Measurements from ENCODE around the gene FHL1.
"Not testable (repeated sequence)": the region's sequence is repeated elsewhere in the genome, so short reads cannot be mapped to it uniquely, and the experiment has no call there.

FHL1 gene

DNA sequence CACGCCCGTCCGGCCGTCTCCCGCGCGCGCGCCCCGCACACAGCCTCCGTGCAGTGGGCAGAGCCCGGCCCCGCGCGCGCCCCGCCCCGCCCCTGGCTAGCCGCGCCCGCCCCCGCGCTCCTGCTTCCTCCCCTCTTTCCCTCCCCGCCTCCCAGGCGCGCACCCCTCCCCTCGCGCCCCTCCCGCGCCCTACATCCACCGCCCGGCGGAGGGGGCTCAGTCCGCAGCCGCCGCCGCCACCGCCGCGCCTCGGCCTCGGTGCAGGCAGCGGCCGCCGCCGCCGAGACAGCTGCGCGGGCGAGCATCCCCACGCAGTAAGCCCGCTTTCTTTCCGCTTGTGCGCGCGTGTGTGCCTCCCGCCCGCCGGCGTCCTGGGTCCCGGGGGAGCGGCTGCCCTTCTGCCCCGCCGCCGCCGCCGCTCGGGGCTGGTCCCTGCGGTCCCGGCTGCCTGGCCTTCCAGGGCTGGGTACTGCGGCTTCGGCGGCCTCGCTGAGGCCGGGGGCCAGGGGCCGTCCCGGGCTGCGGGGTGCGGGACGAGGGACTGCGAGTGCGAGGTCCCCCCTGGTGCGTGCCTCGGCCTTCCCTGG lies at the start of gene FHL1:
FHL1 (plus strand) TSS at position 219 of the 587 bp plus-strand sequence.
- peak in 3 of 4 experiments; percentile 19 to 48 (median 29) for DNase-seq (ENCODE audit: low read depth in 4 of 4, low spot score in 1 of 4)

DNA sequence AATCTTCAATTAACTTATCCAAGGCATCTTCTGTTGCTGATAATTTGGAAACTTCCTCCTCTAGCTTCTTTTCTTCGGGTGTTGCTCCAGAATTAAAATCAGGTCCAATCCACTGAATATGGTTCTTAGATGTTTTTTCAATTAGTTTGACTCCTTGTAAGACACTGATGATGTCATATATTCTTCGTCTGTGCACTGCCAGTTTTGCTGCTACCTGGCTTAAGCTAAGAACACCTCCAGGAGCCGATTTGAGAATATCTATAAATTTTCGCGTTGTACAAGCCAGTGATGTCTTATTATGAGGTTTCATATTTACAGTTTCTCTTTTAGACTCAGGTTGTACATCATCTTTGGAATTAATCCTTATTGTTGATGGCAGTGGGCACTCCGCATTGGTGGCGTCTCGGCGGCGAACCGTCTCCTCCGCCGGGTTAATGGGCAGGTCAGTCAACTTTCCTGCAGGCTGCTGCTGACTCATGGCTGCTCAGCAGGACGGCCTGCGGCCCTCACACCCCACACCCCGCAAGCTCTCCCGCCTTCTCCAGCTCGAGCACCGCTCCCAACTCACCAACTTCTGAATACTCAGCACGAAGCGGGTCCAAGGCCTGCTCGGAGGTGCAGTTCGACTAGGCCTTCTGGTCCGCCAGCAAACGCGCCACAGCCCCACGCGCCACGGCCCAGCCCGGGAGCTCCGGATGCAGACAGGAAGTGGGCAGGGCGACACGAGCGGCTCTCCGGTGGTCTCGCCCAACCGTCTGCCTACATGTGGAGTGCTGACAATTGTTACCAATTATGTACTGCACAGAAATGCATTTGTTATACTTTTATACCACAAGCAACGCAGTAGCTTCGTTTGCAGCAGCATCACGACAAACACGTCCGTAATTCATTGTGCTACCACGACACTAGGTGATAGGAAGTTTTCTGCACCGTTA lies 49.2 kb upstream of the FHL1 start:
- DNase-seq (ENCODE audit: low read depth in 4 of 4, low spot score in 1 of 4), result no peak

DNA sequence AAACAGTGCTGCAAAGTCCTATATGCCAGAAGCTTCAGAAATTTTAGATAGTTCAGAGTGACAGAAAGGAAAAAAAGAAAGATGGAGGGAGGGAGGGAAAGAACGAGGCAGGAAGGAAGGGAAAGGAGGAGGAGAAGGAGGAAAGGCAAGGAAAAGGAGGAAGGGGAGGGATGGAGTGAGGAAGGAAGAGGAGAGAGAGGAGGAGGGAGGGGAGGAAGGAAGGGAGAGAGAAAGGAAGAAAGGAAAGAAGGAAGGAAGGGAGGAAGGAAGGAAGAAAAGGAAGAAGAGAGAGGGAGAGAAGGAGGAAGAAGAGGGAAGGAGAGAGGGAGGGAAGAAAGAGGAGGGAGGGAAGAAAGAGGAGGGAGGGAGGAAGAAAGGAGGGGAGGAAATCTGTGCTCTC lies 42.4 kb upstream of the FHL1 start:
- DNase-seq (ENCODE audit: low read depth in 4 of 4, low spot score in 1 of 4), result no peak

DNA sequence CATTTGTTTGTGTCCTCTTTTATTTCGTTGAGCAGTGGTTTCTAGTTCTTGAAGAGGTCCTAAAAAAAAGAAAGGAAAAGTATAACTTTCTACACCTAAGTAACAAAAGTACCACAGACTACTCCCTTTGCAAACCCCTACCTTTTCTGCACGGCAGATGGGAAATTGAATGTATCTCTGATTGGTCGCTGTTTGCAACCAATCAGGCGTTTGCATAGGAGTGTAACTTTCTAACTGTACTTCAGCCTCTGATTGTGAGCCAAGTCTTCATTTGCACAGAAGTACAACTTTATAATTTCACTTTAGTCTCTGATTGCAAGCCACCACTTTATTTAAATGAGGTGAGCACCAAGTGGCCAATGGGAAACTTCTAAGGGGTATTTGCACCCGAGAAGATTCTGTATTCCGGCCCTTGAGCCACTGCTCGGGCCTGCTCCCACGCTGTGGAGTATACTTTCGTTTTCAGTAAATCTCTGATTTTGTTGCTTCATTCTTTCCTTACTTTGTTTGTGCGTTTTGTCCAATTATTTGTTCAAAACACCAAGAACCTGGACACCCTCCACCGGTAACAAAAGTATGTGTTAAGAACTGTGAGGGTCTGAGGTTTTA lies 40.3 kb upstream of the FHL1 start:
- DNase-seq (ENCODE audit: low read depth in 4 of 4, low spot score in 1 of 4), result no peak

DNA sequence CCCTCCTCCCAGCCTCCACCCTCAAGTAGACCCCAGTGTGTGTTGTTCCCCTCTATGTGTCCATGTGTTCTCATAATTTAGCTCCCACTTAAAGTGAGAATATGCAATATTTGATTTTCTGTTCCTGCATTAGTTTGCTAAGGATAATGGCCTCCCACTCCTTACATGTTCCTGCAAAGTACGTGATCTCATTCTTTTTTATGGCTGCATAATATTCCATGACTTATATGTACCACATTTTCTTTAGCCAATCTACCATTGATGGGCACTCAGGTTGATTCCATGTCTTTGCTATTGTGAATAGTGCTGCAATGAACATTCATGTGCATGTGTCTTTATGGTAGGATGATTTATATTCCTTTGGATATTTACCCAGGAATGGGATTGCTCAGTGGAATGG lies 38.4 kb upstream of the FHL1 start:
- not testable (repeated sequence) for DNase-seq (ENCODE audit: low read depth in 4 of 4, low spot score in 1 of 4)

DNA sequence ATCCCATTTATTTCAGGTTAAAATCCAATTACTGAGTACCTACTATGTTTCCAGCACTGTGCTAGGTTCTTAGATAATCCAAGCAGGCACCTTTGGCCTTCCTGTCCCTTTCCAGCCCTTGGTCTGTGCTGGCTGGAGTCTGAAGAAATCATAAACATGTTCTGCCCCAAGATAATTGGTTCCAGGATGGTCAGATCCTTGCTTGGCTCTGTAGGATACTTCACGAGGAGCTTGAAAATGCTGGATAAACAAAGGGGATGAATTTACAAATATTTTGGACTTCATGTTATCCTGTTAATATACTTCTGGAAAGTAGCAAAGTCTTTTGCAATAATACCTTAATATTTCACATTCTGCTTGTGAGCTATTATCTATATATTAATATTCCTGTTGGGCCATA lies 35.0 kb upstream of the FHL1 start:
- no peak for DNase-seq (ENCODE audit: low read depth in 4 of 4, low spot score in 1 of 4)

DNA sequence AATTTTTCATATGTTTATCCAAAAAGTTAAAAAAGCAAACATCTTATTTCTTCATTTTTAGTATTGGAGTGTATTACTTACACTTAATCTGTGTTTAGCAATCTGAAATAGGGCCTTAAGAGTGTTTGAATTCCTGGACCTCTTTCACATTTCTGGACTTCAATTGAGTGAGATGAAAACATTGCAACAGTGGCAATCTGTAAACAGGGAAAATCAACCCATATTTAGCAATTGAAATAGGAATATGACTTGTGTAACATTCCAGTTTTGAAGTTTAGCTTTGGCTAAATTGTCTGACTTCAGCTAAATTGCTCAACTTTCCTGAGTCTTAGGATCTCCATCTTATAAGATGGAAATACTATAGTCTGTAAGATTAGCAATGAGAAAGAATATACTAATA lies 34.6 kb upstream of the FHL1 start:
- DNase-seq (ENCODE audit: low read depth in 4 of 4, low spot score in 1 of 4), result no peak

DNA sequence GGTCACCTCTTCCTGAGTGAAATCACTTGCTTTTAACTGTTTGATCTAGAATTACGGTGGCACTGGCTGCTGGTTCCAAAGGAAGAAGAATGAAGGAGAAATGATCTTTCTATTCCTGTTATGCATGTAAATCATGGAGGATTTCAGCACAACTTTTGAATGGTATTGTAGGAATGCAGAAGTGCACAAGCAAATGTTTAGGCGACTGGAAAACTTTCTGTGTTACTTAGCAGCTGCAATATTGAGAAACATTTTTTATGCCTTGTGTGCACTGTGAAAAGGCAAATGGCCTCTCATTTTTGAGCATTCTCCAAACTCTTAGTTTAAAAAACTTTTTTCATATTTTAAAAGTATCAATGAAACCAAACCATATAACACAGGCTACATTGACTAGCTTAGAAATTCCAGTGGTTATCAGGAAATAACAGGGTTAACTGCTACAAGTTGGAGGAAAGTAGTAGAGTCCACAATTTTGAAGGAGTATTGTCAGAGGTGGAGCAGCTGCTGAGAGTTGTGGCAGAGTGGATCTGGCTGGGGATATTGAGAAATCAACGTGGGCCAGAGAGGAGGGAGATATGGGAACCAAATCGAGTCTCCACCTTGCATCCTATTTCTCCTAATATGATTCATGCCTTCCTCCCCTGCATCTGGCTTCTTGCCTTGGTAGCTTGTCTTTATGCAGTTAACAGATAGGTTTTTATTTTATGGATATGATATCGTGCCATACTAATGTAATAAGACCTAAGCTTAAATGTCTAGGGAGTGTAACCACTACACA lies 32.0 kb upstream of the FHL1 start:
- DNase-seq (ENCODE audit: low read depth in 4 of 4, low spot score in 1 of 4), result no peak

DNA sequence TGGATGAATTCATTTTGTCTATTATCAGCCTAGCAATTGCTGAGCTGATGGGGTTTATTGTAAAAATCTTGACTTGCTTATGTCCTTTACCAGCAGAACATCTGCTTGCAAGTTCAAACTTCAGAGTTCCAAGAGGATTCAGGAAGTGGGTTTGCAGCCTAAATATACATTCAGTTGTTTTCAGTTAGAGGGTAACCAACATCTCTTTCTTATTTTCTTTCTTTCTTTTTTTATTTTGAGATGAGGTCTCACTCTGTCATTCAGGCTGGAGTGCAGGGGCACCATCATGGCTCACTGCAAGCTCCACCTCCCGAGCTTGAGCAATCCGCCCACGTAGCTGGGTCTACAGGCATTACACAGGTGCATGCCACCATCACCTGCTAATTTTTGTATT lies 31.4 kb upstream of the FHL1 start:
- no peak for DNase-seq (ENCODE audit: low read depth in 4 of 4, low spot score in 1 of 4)

DNA sequence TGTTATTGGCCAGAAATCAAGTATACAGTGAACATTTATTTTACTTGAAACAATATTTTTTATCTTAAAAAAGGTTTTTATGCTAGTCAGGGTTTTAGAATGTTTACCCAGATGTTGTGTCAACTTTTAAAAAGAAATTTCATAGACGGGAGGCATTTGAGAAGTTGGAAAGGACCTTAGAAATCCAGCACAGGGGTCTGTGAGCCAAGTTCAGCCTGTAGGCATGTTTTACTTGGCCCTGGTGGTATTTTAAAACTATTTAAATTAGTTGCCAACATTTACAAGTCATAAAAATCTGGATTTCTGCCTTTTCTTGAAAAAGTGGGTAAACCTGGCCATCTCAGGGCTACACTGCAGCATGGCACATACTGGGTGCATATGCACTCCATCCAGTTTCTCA lies 25.5 kb upstream of the FHL1 start:
- no peak for DNase-seq (ENCODE audit: low read depth in 4 of 4, low spot score in 1 of 4)

DNA sequence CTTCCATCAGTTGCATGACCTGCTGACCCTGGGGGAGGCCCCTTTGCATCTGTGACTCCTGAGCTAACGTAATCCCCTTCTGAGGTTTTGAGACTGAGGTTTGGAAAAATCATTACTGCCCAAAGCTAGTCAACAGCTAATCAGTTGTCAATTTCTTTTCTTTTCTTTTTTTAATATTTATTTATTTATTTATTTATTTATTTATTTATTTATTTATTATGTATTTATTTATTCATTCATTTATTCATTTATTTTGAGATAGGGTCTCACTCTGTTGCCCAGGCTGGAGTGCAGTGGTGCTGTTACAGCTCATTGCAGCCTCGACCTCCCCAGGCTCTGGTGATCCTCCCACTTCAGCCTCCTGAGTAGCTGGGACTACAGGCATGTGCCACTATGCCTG lies 25.1 kb upstream of the FHL1 start:
- no peak for DNase-seq (ENCODE audit: low read depth in 4 of 4, low spot score in 1 of 4)

DNA sequence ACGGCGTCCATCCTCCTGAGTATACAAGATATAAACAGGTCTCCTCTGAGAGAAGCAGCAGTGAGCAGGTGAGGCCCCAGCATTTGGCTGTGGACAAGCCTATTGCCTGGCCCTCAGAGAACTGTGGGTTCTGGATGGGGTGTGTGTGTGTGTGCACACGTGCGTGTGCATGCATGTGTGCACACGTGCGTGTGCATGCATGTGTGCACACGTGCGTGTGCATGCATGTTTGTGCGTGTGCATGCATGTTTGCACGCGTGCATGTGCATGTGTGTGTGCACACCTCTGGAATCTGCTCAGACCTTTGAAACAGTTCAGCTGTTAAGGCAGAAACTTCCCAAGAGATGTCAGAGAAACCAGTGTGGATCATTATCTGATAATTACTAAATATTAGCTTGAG lies 22.2 kb upstream of the FHL1 start:
- DNase-seq (ENCODE audit: low read depth in 4 of 4, low spot score in 1 of 4), result no peak

DNA sequence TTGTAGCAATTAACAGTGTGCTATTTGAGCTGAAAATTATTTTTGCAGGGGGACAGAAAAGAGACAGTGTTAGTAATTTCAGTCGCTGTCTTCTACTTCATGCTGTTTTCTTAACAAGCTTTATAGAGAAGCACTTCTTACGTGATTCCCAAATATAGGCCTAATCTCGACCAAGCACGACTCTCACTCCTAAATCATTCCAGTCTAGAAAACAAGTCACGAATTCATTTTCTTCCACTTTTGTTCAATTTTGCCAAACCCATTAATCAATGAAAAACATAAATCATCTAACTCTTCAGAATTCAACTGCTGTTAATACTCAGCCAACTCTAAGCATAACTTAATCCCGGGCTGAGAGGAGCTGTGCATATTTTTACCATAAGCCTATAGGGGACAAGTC lies 21.0 kb upstream of the FHL1 start:
- no peak for DNase-seq (ENCODE audit: low read depth in 4 of 4, low spot score in 1 of 4)

DNA sequence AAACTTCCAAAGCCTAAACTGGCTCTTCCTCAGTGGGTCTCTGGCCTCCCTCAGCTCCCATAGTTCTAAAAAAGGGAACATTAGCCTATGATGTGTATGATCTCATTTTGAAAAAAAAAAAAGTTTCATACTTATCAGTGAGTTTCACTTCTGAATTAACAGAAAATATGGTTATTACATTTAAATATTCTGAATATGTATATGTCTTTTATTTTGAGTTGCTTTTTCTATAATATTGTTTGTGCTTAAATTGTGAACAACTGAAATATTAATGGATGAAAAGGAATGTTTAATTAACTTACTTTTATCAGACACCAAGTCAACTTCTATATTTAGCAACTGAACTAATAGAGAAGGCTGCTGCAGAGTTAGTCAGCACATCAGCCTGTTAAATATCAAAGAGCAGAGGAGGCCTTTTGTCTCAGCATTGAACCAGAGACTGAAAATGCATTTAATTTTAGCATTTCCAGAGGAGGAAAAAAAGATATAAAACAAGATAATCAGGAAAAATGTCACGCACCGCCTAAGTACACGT lies 20.4 kb upstream of the FHL1 start:
- DNase-seq (ENCODE audit: low read depth in 4 of 4, low spot score in 1 of 4), result no peak

DNA sequence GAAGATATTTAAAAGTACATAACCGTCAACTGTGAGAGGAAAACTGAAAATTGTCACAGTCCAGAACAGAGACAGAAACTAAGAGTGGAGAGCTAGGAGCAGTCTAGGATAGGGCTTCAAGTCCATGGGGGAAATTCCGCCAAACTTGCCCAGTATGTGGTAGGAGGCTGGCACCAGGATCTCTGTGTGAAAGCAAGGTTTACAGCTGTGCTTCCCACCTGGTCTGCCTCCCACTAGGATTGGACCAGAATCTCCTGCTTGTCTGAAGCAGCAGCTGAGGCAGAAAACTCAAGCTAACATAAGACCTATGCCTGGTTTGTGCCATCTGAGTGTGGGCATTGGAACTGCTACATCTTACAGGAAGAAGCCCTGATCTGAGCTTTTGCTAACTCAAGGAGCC lies 18.6 kb upstream of the FHL1 start:
- no peak for DNase-seq (ENCODE audit: low read depth in 4 of 4, low spot score in 1 of 4)

DNA sequence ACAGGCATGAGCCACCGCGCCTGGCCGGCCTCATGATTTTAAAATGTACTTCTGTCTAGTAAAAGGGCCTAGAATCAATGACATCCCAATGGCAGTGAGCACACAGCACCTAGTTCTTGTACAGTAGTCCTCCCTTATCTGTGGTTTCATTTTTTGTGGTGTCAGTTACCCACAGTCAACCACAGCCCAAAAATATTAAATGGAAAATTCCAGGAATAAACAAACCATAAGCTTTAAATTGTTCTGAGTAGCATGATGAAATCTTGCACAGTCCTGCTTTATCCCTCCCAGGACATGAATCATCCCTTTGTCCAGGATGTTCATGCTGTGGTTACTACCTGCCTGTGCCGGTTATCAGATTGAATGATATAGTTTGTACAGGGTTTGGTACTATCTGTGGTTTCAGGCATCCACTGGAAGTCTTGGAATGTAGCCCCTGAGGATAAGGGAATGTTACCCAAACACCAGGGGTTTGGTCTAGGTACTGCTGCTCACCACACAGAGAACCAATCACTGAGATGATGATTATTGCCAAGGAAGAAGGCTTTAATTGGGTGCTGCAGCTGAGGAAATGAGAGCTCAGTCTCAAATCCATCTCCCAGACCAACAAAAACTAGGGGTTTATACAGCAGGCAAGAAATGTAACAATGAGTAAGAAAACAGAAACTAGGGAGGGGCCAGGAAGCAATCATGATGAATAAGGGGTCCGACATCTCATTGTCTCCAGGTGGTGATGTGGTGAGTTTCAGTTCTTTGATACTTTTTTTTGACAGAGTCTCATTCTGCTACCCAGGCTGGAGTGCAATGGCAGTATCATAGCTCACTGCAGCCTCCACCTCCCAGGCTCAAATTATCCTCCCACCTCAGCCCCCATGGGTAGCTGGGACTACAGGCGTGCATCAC lies 16.2 kb upstream of the FHL1 start:
- no peak for DNase-seq (ENCODE audit: low read depth in 4 of 4, low spot score in 1 of 4)

DNA sequence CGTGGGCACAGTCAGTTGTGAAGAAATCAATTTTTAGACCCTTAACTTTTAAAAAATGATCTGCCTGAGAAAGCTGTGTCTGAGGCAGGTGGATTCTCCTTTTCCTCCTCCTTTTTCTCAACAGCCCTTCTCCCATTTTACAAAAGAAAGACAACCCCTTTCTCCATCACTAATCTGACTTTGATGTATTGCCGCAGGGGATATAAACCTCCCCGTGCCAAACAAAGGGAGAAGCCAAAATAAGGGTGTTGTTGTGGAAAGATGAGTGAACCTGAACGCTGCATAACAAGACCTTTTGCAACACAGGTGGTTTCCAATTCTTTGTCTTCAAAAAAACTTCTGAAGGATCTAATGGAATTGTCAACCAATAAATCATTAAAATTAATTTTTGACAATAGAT lies 8.4 kb upstream of the FHL1 start:
- DNase-seq (ENCODE audit: low read depth in 4 of 4, low spot score in 1 of 4), result no peak

DNA sequence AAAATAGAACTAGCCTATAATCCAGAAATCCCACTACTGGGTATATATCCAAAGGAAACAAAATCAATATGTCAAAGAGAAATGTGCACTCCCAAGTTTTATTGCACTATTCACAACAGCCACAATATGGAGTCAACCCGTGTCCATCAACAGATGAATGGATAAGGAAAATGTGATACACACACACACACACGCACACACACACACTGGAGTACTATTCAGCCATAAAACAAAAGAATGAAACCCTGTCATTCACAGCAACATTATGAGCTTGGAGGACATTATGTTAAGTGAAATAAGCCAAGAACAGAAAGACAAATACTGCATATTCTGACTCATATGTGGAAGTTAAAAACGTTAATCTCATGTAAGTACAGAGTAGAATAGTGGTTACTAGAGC lies 5.8 kb upstream of the FHL1 start:
- no peak for DNase-seq (ENCODE audit: low read depth in 4 of 4, low spot score in 1 of 4)

DNA sequence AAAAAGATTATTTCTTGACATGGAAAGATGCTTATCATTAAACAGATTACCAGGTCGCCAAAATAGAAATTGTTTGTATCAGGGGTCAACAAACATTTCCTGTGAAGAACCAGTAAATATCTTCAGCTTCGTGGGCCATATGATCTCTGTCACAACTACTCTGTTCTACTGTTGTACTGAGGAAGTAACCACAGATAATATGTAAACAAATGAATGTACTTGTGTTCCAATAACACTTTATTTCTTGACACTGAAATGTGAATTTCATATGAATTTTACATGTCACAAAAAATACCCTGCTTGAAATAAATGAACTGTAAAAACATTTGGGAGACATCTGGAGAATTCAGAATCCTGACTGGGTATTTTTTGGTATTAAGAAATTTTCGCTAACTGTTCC lies 4.7 kb upstream of the FHL1 start:
- no peak for DNase-seq (ENCODE audit: low read depth in 4 of 4, low spot score in 1 of 4)

DNA sequence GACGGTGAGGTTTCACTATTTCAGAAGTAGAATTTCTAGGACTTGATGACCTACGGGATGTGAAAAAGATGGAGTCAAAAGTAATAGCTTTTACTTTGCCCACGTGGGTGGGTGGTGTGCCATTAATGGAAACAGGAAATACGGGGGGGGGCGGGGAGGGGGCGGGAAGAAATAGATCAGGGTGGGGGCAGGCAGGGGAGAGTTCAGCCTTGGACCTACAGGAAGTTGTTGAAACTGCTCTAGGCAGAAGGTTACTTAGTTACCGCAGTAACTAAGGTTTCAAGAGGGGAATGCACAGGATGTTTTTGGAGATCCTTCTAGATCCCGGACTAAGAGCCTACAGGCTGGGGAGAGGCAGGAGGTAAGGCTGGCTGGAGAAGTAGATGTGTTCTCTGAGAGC lies 3.6 kb upstream of the FHL1 start:
- DNase-seq (ENCODE audit: low read depth in 4 of 4, low spot score in 1 of 4), result no peak

All from stimulated activated CD4-positive, alpha-beta T cell treated with anti-CD3 and anti-CD28 coated beads, Interleukin-1b, Interleukin-23, amount 100 ng/mL, for 24 hours (primary cell).